GM23338 (cell line): ENCODE results near the gene ZNF766. TPM values are rescaled to one million over a fixed set of nuclear protein-coding genes. Genes with fewer than 3 reads are reported as not detected.

ENCODE experiments used
- ATAC-seq: fragments of 200-7000 bp; cut with Tn5 transposase; 3 replicates; pipeline ENCODE4 v1.9.1; 2020
- DNase-seq: peaks from one replicate; pipeline ENCODE4 v3.0.0-alpha.2; 2015; ENCODE audit warnings: low spot score
- H2AFZ ChIP-seq: fragments of 200-600 bp; sonication (generic); 2 replicates; pipeline ENCODE4 v1.8.0; 2016; ENCODE audit warnings: antibody characterized with exemption, mild to moderate bottlenecking, moderate library complexity
- H3F3A ChIP-seq: fragments of 200-600 bp; sonication (generic); replicated peaks from 2 replicates; pipeline ENCODE4 v1.8.0; 2017; ENCODE audit warnings: antibody characterized with exemption, mixed run types, low read depth
- H3K27ac ChIP-seq: fragments of 200-600 bp; sonication (generic); 2 replicates; pipeline ENCODE4 v1.6.1; 2016; ENCODE audit warnings: low read depth
- H3K27me3 ChIP-seq: fragments of 200-600 bp; sonication (generic); 2 replicates; pipeline ENCODE4 v1.8.0; 2016; ENCODE audit warnings: mild to moderate bottlenecking, mixed run types, moderate library complexity; ENCODE audit not compliant: insufficient read depth
- H3K36me3 ChIP-seq: fragments of 200-600 bp; sonication (generic); 2 replicates; pipeline ENCODE4 v1.8.0; 2016; ENCODE audit warnings: mild to moderate bottlenecking; ENCODE audit not compliant: insufficient read depth
- H3K4me1 ChIP-seq: fragments of 200-600 bp; sonication (generic); 2 replicates; pipeline ENCODE4 v1.8.0; 2016; ENCODE audit warnings: mild to moderate bottlenecking, moderate library complexity; ENCODE audit not compliant: insufficient read depth
- H3K4me2 ChIP-seq: fragments of 200-600 bp; sonication (generic); 2 replicates; pipeline ENCODE4 v1.7.1; 2017; ENCODE audit warnings: mixed run types
- H3K4me3 ChIP-seq: fragments of 200-600 bp; sonication (generic); 2 replicates; pipeline ENCODE4 v1.6.1; 2016; ENCODE audit warnings: mixed run types
- H3K79me2 ChIP-seq: fragments of 200-600 bp; sonication (generic); replicated peaks from 2 replicates; pipeline ENCODE4 v1.8.0; 2017; ENCODE audit warnings: mild to moderate bottlenecking; ENCODE audit not compliant: insufficient read depth
- H3K9me2 ChIP-seq: fragments of 200-600 bp; sonication (generic); 2 replicates; pipeline ENCODE4 v1.8.0; 2017; ENCODE audit not compliant: insufficient read depth
- H4K20me1 ChIP-seq: fragments of 200-600 bp; sonication (generic); replicated peaks from 2 replicates; pipeline ENCODE4 v1.8.0; 2017; ENCODE audit warnings: mild to moderate bottlenecking; ENCODE audit not compliant: insufficient read depth
- H3K27ac Mint-ChIP-seq: 2 replicates; pipeline ENCODE4 v1.8.0; 2020; ENCODE audit warnings: inconsistent platforms, mild to moderate bottlenecking, moderate library complexity, mixed read lengths
- H3K27me3 Mint-ChIP-seq: 3 replicates; pipeline ENCODE4 v1.8.0; 2022; ENCODE audit warnings: low read depth, mild to moderate bottlenecking, moderate library complexity, mixed read lengths, inconsistent platforms; ENCODE audit not compliant: insufficient read depth, poor library complexity
- H3K36me3 Mint-ChIP-seq: 3 replicates; pipeline ENCODE4 v1.8.0; 2021; ENCODE audit warnings: low read depth, mild to moderate bottlenecking, inconsistent platforms, moderate library complexity, mixed read lengths
- H3K4me1 Mint-ChIP-seq: 3 replicates; pipeline ENCODE4 v1.8.0; 2020; ENCODE audit warnings: mild to moderate bottlenecking, inconsistent platforms, mixed read lengths
- H3K4me3 Mint-ChIP-seq: 3 replicates; pipeline ENCODE4 v1.8.0; 2021; ENCODE audit warnings: moderate library complexity, mild to moderate bottlenecking, inconsistent platforms, mixed read lengths
- H3K9me3 Mint-ChIP-seq: 3 replicates; pipeline ENCODE4 v1.8.0; 2020; ENCODE audit warnings: moderate library complexity, mild to moderate bottlenecking, inconsistent platforms, mixed read lengths
- CREB1 ChIP-seq: fragments of 250-450 bp; sonication (Bioruptor Pico); IDR thresholded peaks from 2 replicates; pipeline ENCODE4 v1.5.0; 2020; ENCODE audit warnings: low read depth, mild to moderate bottlenecking, moderate library complexity
- EZH2 ChIP-seq: fragments of 200-600 bp; sonication (generic); IDR thresholded peaks from one replicate; pipeline ENCODE4 v1.8.0; 2017; ENCODE audit warnings: antibody characterized with exemption, mild to moderate bottlenecking, low read depth; ENCODE audit not compliant: unreplicated experiment
- EZH2phosphoT487 ChIP-seq: fragments of 200-600 bp; sonication (generic); IDR thresholded peaks from one replicate; pipeline ENCODE4 v1.8.1; 2018; ENCODE audit warnings: antibody characterized with exemption; ENCODE audit not compliant: unreplicated experiment
- JUNB ChIP-seq: IDR thresholded peaks from one replicate; pipeline ENCODE4 v1.6.1; 2016; ENCODE audit warnings: antibody characterized with exemption; ENCODE audit not compliant: unreplicated experiment
- NANOG ChIP-seq: IDR thresholded peaks from 2 replicates; pipeline ENCODE4 v1.6.1; 2016; ENCODE audit warnings: antibody characterized with exemption, borderline replicate concordance
- POLR2AphosphoS5 ChIP-seq: IDR thresholded peaks from 2 replicates; pipeline ENCODE4 v1.6.1; 2016; ENCODE audit warnings: antibody characterized with exemption, low read depth
- STAT1 ChIP-seq: IDR thresholded peaks from one replicate; pipeline ENCODE4 v1.6.1; 2016; ENCODE audit warnings: antibody characterized with exemption; ENCODE audit not compliant: unreplicated experiment
- ZNF114 ChIP-seq: fragments of 250-450 bp; sonication (Bioruptor Pico); IDR thresholded peaks from 2 replicates; pipeline ENCODE4 v1.5.0; 2020; ENCODE audit warnings: mild to moderate bottlenecking, moderate library complexity
- ZNF331 ChIP-seq: fragments of 250-450 bp; sonication (Bioruptor Pico); IDR thresholded peaks from 2 replicates; pipeline ENCODE4 v1.5.0; 2020; ENCODE audit warnings: low read depth, mild to moderate bottlenecking, moderate library complexity
- polyA plus RNA-seq: library from polyadenylated mRNA; unstranded; fragments of >200 nt; fragmentation: Nextera tagmentation; extraction: Ambion mirVana; gene quantifications from 2 replicates; pipeline ENCODE4 v1.2.1, GENCODE V29; 2016
- total RNA-seq: library from RNA; depleted of rRNA; stranded (reverse); fragments of >200 nt; shearing (Covaris generic); gene quantifications from 2 replicates; pipeline ENCODE4 v1.2.3, GENCODE V29; 2014
- TF ChIP-seq, protein P1 (sequence below): IDR thresholded peaks from one replicate; pipeline ENCODE4 v1.6.1; 2018; ENCODE audit warnings: antibody characterized with exemption; ENCODE audit not compliant: unreplicated experiment
- TF ChIP-seq, protein P2 (sequence below), 2 experiments: fragments of 200-600 bp in 1 of 2; sonication (generic) in 1 of 2; conservative IDR thresholded peaks; 2 replicates each; pipeline versions ENCODE4 v1.5.1 to v1.6.1; 2016 to 2017; ENCODE audit warnings: antibody characterized with exemption in 2 of 2, low read depth in 2 of 2, mild to moderate bottlenecking in 2 of 2, moderate library complexity in 1 of 2
- TF ChIP-seq, protein P3 (sequence below): fragments of 250-450 bp; sonication (Bioruptor Pico); IDR thresholded peaks from 2 replicates; pipeline ENCODE4 v1.5.0; 2020; ENCODE audit warnings: mild to moderate bottlenecking, moderate library complexity
- TF ChIP-seq, protein P4 (sequence below): IDR thresholded peaks from 2 replicates; pipeline ENCODE4 v1.6.1; 2016; ENCODE audit warnings: antibody characterized with exemption

Gene ZNF766
- total and polyA plus RNA-seq, 2 experiments from 2014 or later = 22.1 to 29.3 TPM

DNA sequence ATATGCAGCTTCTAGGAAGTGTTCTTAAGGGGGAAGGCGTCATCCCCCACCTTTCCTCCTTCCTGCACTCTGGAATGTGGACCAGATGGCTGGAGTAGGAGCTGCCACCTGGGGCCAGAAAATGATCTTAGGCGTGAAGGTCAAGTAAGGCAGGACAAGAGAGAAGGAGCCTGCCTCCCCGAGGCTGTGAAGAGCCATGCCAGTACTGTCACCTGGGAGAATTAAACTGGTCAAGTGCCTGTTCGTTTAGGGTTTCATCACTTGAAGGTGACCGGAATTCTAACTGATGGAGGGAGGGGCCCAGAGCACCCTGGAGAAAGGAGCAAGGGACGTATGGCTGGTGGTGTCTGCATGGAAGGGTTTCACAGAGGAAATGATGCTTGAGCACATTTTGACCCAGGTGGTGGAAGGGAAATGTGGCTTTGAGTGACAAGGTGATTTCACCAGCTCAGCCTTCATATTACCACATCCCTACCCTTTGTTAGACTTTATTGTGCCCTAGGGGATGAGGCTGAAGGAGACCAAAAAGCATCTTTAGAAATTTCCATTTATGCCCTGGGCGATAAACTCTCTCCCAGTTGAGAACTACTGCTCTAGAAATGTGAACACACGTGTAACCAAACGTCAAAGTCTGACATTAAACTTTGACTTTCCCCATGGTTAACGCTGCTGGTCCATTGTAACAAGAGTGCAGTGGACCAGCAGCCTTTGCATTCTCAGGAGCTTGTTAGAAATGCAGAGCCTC lies 42.0 kb upstream of the ZNF766 start:
- Histone ChIP-seq H2AFZ (no peak overlapping the region), H3F3A (no peaks in the 10 kb centered on the region), H4K20me1 (peaks cover 3% of the 10 kb centered on the region; the same call in 1 of the 2 replicates), H3K4me3 (no peak overlapping the region), H3K4me2 (no peak overlapping the region), H3K27ac (no peak overlapping the region), H3K79me2 (no peaks in the 10 kb centered on the region), H3K4me1 (no peaks in the 10 kb centered on the region), H3K9me2 (no peaks in the 10 kb centered on the region), H3K36me3 (peaks cover 46% of the 10 kb centered on the region), H3K27me3 (no peaks in the 10 kb centered on the region)
- Mint-ChIP-seq H3K4me3 (no peak overlapping the region), H3K27me3 (peaks cover 11% of the 10 kb centered on the region), H3K4me1 (no peaks in the 10 kb centered on the region), H3K36me3 (peaks cover 70% of the 10 kb centered on the region), H3K27ac (no peak overlapping the region), H3K9me3 (no peaks in the 10 kb centered on the region)
- DNase-seq (no peak), ATAC-seq (no peak)
- TF ChIP-seq POLR2AphosphoS5 (no peak), JUNB (no peak), ZNF114 (CRISPR knock-in tag) (no peak), ZNF331 (no peak), EZH2phosphoT487 (no peak), EZH2 (no peak), NANOG (no peak), CREB1 (CRISPR knock-in tag) (no peak), STAT1 (no peak)
- TF ChIP-seq, protein P1, sequence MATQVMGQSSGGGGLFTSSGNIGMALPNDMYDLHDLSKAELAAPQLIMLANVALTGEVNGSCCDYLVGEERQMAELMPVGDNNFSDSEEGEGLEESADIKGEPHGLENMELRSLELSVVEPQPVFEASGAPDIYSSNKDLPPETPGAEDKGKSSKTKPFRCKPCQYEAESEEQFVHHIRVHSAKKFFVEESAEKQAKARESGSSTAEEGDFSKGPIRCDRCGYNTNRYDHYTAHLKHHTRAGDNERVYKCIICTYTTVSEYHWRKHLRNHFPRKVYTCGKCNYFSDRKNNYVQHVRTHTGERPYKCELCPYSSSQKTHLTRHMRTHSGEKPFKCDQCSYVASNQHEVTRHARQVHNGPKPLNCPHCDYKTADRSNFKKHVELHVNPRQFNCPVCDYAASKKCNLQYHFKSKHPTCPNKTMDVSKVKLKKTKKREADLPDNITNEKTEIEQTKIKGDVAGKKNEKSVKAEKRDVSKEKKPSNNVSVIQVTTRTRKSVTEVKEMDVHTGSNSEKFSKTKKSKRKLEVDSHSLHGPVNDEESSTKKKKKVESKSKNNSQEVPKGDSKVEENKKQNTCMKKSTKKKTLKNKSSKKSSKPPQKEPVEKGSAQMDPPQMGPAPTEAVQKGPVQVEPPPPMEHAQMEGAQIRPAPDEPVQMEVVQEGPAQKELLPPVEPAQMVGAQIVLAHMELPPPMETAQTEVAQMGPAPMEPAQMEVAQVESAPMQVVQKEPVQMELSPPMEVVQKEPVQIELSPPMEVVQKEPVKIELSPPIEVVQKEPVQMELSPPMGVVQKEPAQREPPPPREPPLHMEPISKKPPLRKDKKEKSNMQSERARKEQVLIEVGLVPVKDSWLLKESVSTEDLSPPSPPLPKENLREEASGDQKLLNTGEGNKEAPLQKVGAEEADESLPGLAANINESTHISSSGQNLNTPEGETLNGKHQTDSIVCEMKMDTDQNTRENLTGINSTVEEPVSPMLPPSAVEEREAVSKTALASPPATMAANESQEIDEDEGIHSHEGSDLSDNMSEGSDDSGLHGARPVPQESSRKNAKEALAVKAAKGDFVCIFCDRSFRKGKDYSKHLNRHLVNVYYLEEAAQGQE = no peak
- TF ChIP-seq, protein P2, sequence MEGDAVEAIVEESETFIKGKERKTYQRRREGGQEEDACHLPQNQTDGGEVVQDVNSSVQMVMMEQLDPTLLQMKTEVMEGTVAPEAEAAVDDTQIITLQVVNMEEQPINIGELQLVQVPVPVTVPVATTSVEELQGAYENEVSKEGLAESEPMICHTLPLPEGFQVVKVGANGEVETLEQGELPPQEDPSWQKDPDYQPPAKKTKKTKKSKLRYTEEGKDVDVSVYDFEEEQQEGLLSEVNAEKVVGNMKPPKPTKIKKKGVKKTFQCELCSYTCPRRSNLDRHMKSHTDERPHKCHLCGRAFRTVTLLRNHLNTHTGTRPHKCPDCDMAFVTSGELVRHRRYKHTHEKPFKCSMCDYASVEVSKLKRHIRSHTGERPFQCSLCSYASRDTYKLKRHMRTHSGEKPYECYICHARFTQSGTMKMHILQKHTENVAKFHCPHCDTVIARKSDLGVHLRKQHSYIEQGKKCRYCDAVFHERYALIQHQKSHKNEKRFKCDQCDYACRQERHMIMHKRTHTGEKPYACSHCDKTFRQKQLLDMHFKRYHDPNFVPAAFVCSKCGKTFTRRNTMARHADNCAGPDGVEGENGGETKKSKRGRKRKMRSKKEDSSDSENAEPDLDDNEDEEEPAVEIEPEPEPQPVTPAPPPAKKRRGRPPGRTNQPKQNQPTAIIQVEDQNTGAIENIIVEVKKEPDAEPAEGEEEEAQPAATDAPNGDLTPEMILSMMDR (conservative IDR thresholded peaks at IDR 0.05; ENCODE audit: low read depth in 2 of 2) = no peak
- TF ChIP-seq, protein P3, sequence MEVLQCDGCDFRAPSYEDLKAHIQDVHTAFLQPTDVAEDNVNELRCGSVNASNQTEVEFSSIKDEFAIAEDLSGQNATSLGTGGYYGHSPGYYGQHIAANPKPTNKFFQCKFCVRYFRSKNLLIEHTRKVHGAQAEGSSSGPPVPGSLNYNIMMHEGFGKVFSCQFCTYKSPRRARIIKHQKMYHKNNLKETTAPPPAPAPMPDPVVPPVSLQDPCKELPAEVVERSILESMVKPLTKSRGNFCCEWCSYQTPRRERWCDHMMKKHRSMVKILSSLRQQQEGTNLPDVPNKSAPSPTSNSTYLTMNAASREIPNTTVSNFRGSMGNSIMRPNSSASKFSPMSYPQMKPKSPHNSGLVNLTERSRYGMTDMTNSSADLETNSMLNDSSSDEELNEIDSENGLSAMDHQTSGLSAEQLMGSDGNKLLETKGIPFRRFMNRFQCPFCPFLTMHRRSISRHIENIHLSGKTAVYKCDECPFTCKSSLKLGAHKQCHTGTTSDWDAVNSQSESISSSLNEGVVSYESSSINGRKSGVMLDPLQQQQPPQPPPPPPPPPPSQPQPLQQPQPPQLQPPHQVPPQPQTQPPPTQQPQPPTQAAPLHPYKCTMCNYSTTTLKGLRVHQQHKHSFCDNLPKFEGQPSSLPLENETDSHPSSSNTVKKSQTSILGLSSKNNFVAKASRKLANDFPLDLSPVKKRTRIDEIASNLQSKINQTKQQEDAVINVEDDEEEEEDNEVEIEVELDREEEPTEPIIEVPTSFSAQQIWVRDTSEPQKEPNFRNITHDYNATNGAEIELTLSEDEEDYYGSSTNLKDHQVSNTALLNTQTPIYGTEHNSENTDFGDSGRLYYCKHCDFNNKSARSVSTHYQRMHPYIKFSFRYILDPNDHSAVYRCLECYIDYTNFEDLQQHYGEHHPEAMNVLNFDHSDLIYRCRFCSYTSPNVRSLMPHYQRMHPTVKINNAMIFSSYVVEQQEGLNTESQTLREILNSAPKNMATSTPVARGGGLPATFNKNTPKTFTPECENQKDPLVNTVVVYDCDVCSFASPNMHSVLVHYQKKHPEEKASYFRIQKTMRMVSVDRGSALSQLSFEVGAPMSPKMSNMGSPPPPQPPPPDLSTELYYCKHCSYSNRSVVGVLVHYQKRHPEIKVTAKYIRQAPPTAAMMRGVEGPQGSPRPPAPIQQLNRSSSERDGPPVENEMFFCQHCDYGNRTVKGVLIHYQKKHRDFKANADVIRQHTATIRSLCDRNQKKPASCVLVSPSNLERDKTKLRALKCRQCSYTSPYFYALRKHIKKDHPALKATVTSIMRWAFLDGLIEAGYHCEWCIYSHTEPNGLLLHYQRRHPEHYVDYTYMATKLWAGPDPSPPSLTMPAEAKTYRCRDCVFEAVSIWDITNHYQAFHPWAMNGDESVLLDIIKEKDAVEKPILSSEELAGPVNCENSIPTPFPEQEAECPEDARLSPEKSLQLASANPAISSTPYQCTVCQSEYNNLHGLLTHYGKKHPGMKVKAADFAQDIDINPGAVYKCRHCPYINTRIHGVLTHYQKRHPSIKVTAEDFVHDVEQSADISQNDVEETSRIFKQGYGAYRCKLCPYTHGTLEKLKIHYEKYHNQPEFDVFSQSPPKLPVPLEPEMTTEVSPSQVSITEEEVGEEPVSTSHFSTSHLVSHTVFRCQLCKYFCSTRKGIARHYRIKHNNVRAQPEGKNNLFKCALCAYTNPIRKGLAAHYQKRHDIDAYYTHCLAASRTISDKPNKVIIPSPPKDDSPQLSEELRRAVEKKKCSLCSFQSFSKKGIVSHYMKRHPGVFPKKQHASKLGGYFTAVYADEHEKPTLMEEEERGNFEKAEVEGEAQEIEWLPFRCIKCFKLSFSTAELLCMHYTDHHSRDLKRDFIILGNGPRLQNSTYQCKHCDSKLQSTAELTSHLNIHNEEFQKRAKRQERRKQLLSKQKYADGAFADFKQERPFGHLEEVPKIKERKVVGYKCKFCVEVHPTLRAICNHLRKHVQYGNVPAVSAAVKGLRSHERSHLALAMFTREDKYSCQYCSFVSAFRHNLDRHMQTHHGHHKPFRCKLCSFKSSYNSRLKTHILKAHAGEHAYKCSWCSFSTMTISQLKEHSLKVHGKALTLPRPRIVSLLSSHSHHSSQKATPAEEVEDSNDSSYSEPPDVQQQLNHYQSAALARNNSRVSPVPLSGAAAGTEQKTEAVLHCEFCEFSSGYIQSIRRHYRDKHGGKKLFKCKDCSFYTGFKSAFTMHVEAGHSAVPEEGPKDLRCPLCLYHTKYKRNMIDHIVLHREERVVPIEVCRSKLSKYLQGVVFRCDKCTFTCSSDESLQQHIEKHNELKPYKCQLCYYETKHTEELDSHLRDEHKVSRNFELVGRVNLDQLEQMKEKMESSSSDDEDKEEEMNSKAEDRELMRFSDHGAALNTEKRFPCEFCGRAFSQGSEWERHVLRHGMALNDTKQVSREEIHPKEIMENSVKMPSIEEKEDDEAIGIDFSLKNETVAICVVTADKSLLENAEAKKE (CRISPR knock-in tag) = no peak
- TF ChIP-seq, protein P4, sequence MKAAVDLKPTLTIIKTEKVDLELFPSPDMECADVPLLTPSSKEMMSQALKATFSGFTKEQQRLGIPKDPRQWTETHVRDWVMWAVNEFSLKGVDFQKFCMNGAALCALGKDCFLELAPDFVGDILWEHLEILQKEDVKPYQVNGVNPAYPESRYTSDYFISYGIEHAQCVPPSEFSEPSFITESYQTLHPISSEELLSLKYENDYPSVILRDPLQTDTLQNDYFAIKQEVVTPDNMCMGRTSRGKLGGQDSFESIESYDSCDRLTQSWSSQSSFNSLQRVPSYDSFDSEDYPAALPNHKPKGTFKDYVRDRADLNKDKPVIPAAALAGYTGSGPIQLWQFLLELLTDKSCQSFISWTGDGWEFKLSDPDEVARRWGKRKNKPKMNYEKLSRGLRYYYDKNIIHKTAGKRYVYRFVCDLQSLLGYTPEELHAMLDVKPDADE = no peak
